ENCODE data around the gene FERMT3.

GRCh38 chr11:64258946-64259532 is 52.5 kb downstream of the FERMT3 start:
- TF ChIP-seq POLR2AphosphoS5 (IDR thresholded peaks at IDR 0.05) (no peak), CTCF (IDR thresholded peaks at IDR 0.05) (no peak)
